Osteocyte (in vitro differentiated cells): ENCODE results near the gene ARV1. TPM values are rescaled to one million over a fixed set of nuclear protein-coding genes. Genes with fewer than 3 reads are reported as not detected.
"Not testable (repeated sequence)": the region's sequence is repeated elsewhere in the genome, so short reads cannot be mapped to it uniquely, and the experiment has no call there.

ENCODE experiments used
- DNase-seq: peaks from one replicate; pipeline ENCODE4 v3.0.0; 2021; ENCODE audit warnings: mixed read lengths; ENCODE audit not compliant: unreplicated experiment; ENCODE audit errors: extremely low spot score
- H3K27ac Mint-ChIP-seq: one replicate; pipeline ENCODE4 v1.8.0; 2021; ENCODE audit warnings: mild to moderate bottlenecking, mixed read lengths; ENCODE audit not compliant: unreplicated experiment
- H3K27me3 Mint-ChIP-seq: one replicate; pipeline ENCODE4 v1.8.0; 2021; ENCODE audit warnings: mixed read lengths; ENCODE audit not compliant: unreplicated experiment
- H3K36me3 Mint-ChIP-seq: one replicate; pipeline ENCODE4 v1.8.0; 2021; ENCODE audit warnings: mixed read lengths; ENCODE audit not compliant: unreplicated experiment
- H3K4me1 Mint-ChIP-seq: one replicate; pipeline ENCODE4 v1.8.0; 2021; ENCODE audit warnings: mixed read lengths; ENCODE audit not compliant: unreplicated experiment
- H3K4me3 Mint-ChIP-seq: one replicate; pipeline ENCODE4 v1.8.0; 2021; ENCODE audit warnings: mild to moderate bottlenecking, moderate library complexity, mixed read lengths; ENCODE audit not compliant: unreplicated experiment
- H3K9me3 Mint-ChIP-seq: one replicate; pipeline ENCODE4 v1.8.0; 2021; ENCODE audit warnings: mixed read lengths; ENCODE audit not compliant: unreplicated experiment
- CTCF ChIP-seq: fragments of 200-600 bp; sonication (generic); IDR thresholded peaks from 2 replicates; pipeline ENCODE4 v1.5.0; 2021; ENCODE audit warnings: antibody characterized with exemption, mild to moderate bottlenecking, moderate library complexity
- total RNA-seq: library from RNA; stranded (reverse); gene quantifications from 2 replicates; pipeline ENCODE4 v1.2.1, GENCODE V29; 2021

The ARV1 gene
- total RNA-seq, 1 donor from 2014 or later, result 16.2 TPM

- Mint-ChIP-seq H3K4me3 (no peak overlapping the region), H3K9me3 (no peaks in the 10 kb centered on the region), H3K36me3 (peaks cover 21% of the 10 kb centered on the region), H3K4me1 (peaks cover 11% of the 10 kb centered on the region), H3K27me3 (no peaks in the 10 kb centered on the region), H3K27ac (no peak overlapping the region)
- TF ChIP-seq CTCF, result no peak
- no peak for DNase-seq
These were observed 41.9 kb downstream of the ARV1 start for GRCh38 chr1:231020816-231021215.

DNA sequence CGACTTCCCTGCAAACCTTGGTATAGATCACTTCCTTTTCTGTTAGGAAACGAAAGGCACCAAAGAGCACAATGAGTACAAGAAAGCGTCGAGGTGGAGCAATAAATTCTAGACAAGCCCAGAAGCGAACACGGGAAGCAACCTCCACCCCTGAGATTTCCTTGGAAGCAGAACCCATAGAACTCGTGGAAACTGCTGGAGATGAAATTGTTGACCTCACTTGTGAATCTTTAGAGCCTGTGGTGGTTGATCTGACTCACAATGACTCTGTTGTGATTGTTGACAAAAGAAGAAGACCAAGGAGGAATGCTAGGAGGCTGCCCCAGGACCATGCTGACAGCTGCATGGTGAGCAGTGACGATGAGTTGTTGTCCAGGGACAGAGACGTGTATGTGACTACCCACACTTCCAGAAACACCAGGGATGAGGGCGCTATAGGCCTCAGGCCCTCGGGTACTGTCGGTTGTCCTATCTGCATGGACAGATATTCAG is 42.7 kb downstream of the ARV1 start:
- Mint-ChIP-seq H3K27me3 (no peaks in the 10 kb centered on the region), H3K36me3 (peaks cover 21% of the 10 kb centered on the region), H3K4me1 (peaks cover 7% of the 10 kb centered on the region), H3K27ac (no peak overlapping the region), H3K4me3 (no peak overlapping the region), H3K9me3 (no peaks in the 10 kb centered on the region)
- DNase-seq, result peak; percentile 19
- TF ChIP-seq CTCF, result no peak

- H3K36me3 Mint-ChIP-seq, result peaks cover 21% of the 10 kb centered on the region
- DNase-seq, H3K27ac Mint-ChIP-seq, H3K9me3 Mint-ChIP-seq, H3K27me3 Mint-ChIP-seq, H3K4me3 Mint-ChIP-seq, H3K4me1 Mint-ChIP-seq: not testable (repeated sequence)
These were observed 43.6 kb downstream of the ARV1 start for GRCh38 chr1:231022543-231022942.

DNA sequence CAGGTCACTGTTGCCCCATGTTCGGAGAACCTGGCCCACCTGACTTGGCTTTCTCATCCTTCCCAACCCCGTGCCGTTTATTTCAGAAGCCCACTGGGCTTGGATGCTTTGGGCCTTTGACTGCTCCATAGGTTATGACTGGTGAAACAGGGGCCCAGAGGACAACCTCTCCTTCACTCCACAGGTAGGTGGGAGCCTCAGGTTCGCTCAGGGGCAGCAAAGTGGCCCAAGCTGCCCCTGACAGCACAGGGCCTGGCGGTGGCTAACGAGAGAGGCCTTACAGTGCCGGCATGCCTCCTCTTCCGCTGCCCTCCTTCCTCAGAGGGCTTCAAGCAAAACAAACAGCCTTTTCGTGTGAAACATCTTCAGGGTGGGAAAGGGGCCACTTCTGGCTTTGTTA is 44.3 kb downstream of the ARV1 start:
- TF ChIP-seq CTCF, result no peak
- no peak overlapping the region for H3K4me3 Mint-ChIP-seq
- peaks cover 17% of the 10 kb centered on the region for H3K36me3 Mint-ChIP-seq
- DNase-seq, result no peak
- no peak overlapping the region for H3K27ac Mint-ChIP-seq
- no peaks in the 10 kb centered on the region for H3K9me3 Mint-ChIP-seq
- no peaks in the 10 kb centered on the region for H3K27me3 Mint-ChIP-seq
- peaks cover 7% of the 10 kb centered on the region for H3K4me1 Mint-ChIP-seq

DNA sequence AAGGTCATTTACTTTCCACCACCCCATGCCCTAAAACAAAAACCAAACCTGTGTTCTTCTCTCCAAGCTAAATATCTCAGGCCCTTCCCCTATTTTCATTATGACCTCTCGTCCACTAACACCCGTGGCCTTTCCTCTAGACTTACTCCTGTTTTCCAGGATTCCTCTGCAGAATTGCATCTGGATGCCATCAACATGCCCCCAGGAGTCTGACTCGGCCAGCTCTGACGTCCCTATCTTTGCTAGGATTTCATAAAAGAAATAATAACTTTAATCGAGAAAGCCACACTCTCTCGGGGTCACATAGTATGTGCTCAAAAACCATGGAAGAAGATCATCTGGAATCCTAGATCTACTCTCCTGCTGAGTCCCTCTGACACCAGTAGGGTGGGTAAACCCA is 47.7 kb downstream of the ARV1 start:
- Mint-ChIP-seq H3K9me3 (no peaks in the 10 kb centered on the region), H3K27me3 (no peaks in the 10 kb centered on the region), H3K4me3 (no peak overlapping the region), H3K27ac (no peak overlapping the region), H3K36me3 (peaks cover 9% of the 10 kb centered on the region), H3K4me1 (peaks cover 4% of the 10 kb centered on the region)
- no peak for DNase-seq
- TF ChIP-seq CTCF, result no peak
